Spinal cord (tissue), 10 donors: ENCODE results near the gene IKZF4. TPM values are rescaled to one million over a fixed set of nuclear protein-coding genes. Genes with fewer than 3 reads are reported as not detected.
"Not testable (repeated sequence)": the region's sequence is repeated elsewhere in the genome, so short reads cannot be mapped to it uniquely, and the experiment has no call there.

Experiments used
- DNase-seq, 6 donors: peaks; one replicate each; pipeline versions ENCODE4 v3.0.0 to v3.0.0-alpha.2; 2013 to 2015; ENCODE audit warnings: low spot score in 6 of 6, low read depth in 4 of 6
- H3K27ac ChIP-seq: one replicate; pipeline ENCODE4 v1.5.1; 2013; ENCODE audit warnings: low read depth, low read length, control low read depth
- H3K27me3 ChIP-seq: one replicate; pipeline ENCODE4 v1.6.1; 2013; ENCODE audit warnings: low read length; ENCODE audit not compliant: control insufficient read depth, insufficient read depth
- H3K36me3 ChIP-seq: one replicate; pipeline ENCODE4 v1.6.1; 2013; ENCODE audit warnings: low read length; ENCODE audit not compliant: control insufficient read depth, insufficient read depth
- H3K4me1 ChIP-seq: one replicate; pipeline ENCODE4 v1.6.1; 2013; ENCODE audit warnings: low read length; ENCODE audit not compliant: control insufficient read depth, insufficient read depth
- H3K4me3 ChIP-seq: one replicate; pipeline ENCODE4 v1.5.1; 2013; ENCODE audit warnings: low read depth, low read length, control low read depth
- H3K9me3 ChIP-seq: one replicate; pipeline ENCODE4 v1.6.1; 2013; ENCODE audit warnings: low read length; ENCODE audit not compliant: control insufficient read depth, insufficient read depth
- WGBS: methylation state at CpG from one replicate; pipeline ENCODE4 v1.1.5; 2013; ENCODE audit warnings: missing lambda C conversion rate; ENCODE audit not compliant: insufficient coverage; 5-methylcytosine and 5-hydroxymethylcytosine counted together
- polyA plus RNA-seq, 2 donors: library from polyadenylated mRNA; unstranded; fragments of 120-200 nt; gene quantifications; one replicate each; pipeline ENCODE4 v1.2.1, GENCODE V29; 2013; ENCODE audit not compliant: insufficient read length in 2 of 2
- total RNA-seq, 2 donors: library from RNA; depleted of rRNA in 1 of 2; stranded (reverse); fragments of 120-200 nt in 1 of 2; fragments of >200 nt in 1 of 2; gene quantifications; one replicate each; pipeline versions ENCODE4 v1.2.3 to v1.2.4, GENCODE V29; 2013 to 2014
- donor health status: healthy.

Gene IKZF4
- total and polyA plus RNA-seq, 4 donors, result 3.4 to 25.2 (median 11.0) TPM

DNA sequence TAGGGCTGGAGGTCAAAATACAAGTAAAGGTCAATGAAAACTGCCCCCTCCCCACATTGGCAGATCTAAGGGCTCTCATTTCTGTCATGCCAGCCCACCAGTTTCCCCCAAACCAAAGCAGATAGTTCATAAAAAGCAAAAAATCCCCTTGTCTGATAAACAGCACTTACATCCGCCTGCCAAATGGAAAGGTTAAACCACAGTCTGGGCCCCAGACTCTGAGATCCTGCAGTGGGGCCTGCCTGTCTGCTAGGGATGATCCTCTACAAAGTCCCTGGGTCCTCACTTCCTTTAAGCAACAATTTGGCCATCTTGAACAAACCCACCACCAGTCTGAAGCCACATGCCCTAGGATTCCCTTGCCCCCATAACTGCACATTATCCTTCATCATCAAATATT is 11.1 kb downstream of the IKZF4 start:
- no peak overlapping the region for H3K4me3 ChIP-seq
- 100% methylated on average over 1 of the region's 1 CpG for WGBS
- no peaks in the 10 kb centered on the region for H3K27me3 ChIP-seq
- H3K27ac ChIP-seq, result no peak overlapping the region
- peaks cover 2% of the 10 kb centered on the region for H3K4me1 ChIP-seq
- H3K9me3 ChIP-seq, result no peaks in the 10 kb centered on the region
- DNase-seq, result no peak
- peaks cover 78% of the 10 kb centered on the region for H3K36me3 ChIP-seq

DNA sequence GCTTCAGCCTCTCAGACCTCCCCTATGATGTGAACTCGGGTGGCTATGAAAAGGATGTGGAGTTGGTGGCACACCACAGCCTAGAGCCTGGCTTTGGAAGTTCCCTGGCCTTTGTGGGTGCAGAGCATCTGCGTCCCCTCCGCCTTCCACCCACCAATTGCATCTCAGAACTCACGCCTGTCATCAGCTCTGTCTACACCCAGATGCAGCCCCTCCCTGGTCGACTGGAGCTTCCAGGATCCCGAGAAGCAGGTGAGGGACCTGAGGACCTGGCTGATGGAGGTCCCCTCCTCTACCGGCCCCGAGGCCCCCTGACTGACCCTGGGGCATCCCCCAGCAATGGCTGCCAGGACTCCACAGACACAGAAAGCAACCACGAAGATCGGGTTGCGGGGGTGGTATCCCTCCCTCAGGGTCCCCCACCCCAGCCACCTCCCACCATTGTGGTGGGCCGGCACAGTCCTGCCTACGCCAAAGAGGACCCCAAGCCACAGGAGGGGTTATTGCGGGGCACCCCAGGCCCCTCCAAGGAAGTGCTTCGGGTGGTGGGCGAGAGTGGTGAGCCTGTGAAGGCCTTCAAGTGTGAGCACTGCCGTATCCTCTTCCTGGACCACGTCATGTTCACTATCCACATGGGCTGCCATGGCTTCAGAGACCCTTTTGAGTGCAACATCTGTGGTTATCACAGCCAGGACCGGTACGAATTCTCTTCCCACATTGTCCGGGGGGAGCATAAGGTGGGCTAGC is 13.9 kb downstream of the IKZF4 start:
- DNase-seq, result no peak
- no peak overlapping the region for H3K27ac ChIP-seq
- no peaks in the 10 kb centered on the region for H3K27me3 ChIP-seq
- no peak overlapping the region for H3K4me3 ChIP-seq
- no peaks in the 10 kb centered on the region for H3K4me1 ChIP-seq
- WGBS, result 94% methylated on average over 18 of the region's 21 CpGs
- H3K36me3 ChIP-seq, result peaks cover 63% of the 10 kb centered on the region
- H3K9me3 ChIP-seq, result no peaks in the 10 kb centered on the region

DNA sequence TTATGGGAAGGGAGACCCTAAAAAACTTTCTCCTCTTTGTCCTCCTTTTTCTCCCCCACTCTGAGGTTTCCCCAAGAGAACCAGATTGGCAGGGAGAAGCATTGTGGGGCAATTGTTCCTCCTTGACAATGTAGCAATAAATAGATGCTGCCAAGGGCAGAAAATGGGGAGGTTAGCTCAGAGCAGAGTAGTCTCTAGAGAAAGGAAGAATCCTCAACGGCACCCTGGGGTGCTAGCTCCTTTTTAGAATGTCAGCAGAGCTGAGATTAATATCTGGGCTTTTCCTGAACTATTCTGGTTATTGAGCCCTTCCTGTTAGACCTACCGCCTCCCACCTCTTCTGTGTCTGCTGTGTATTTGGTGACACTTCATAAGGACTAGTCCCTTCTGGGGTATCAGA is 16.3 kb downstream of the IKZF4 start:
- H3K9me3 ChIP-seq, result no peaks in the 10 kb centered on the region
- 67% methylated on average over 1 of the region's 2 CpGs for WGBS
- no peak for DNase-seq
- H3K4me3 ChIP-seq, result no peak overlapping the region
- peaks cover 50% of the 10 kb centered on the region for H3K36me3 ChIP-seq
- peaks cover 3% of the 10 kb centered on the region for H3K4me1 ChIP-seq
- no peaks in the 10 kb centered on the region for H3K27me3 ChIP-seq
- no peak overlapping the region for H3K27ac ChIP-seq

DNA sequence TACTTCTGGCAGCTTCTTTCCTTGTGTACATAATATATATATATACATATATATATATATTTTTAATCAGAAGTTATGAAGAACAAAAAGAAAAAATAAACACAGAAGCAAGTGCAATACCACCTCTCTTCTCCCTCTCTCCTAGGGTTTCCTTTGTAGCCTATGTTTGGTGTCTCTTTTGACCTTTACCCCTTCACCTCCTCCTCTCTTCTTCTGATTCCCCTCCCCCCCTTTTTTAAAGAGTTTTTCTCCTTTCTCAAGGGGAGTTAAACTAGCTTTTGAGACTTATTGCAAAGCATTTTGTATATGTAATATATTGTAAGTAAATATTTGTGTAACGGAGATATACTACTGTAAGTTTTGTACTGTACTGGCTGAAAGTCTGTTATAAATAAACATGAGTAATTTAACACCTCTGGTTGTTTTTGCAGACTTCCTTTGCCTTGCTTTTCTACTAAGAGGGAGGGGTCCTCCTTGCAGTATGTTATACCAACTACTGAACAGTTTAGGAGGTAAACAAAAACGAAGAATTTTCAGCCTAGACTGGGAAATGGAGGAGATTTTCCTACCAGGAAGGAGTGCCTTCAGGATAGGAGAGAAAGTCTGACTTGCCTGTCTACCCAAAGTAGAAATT is 17.3 kb downstream of the IKZF4 start:
- Histone ChIP-seq H3K4me3 (no peak overlapping the region), H3K36me3 (peaks cover 41% of the 10 kb centered on the region), H3K27me3 (no peaks in the 10 kb centered on the region), H3K4me1 (peaks cover 4% of the 10 kb centered on the region), H3K9me3 (no peaks in the 10 kb centered on the region), H3K27ac (no peak overlapping the region)
- no CpG with 5 or more reads among the region's 2 CpGs for WGBS
- no peak for DNase-seq

DNA sequence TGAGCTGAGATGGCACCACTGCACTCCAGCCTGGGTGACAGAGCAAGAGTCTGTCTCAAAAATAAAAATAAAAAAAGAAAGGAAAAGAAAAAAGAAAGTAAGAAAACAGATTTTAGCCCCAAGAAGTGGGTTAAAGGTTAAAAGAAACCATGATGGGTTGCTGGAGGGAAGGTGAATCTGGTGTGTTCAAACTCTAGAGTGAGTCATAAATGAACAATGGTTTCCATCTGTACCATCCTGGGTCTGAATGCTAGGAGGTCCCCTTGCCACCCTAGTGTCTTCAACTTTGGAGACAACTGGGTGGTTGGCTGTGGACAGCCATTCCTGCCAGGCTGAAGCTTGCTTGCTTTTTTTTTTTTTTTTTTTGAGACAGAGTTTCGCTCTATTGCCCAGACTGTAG is 19.3 kb downstream of the IKZF4 start:
- no peaks in the 10 kb centered on the region for H3K9me3 ChIP-seq
- DNase-seq, result no peak
- peaks cover 6% of the 10 kb centered on the region for H3K4me1 ChIP-seq
- no CpG with 5 or more reads among the region's 1 CpG for WGBS
- peaks cover 27% of the 10 kb centered on the region for H3K36me3 ChIP-seq
- no peak overlapping the region for H3K27ac ChIP-seq
- no peak overlapping the region for H3K4me3 ChIP-seq
- H3K27me3 ChIP-seq, result no peaks in the 10 kb centered on the region

DNA sequence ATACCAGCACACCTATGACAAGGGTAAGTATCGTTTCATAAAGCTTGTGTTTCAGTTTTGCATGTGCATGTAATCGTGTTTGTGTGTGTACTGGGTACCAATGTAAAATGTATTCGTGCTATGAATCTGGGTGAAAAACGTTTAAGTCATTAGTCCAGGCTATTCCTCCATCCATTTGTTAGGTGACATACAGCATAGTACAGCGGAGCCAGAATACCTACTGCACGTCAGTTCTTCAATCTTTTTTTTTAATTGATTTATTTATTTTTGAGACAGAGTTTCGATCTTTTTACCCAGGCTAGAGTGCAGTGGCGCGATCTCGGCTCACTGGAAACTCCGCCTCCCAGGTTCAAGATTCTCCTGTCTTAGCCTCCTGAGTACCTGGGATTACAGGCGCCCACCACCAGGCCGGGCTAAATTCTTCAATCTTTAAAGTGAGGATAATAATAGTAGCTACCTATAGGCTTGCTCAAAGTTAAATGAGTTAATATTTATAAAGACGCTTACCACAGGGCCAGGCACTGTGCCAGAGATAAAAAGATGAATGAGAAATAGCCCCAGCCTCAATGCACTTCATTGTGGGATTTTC is 20.2 kb downstream of the IKZF4 start:
- no peak for DNase-seq
- Histone ChIP-seq H3K36me3 (peaks cover 27% of the 10 kb centered on the region), H3K27ac (peak overlapping the region; percentile 96), H3K4me1 (peaks cover 6% of the 10 kb centered on the region), H3K9me3 (no peaks in the 10 kb centered on the region), H3K27me3 (no peaks in the 10 kb centered on the region), H3K4me3 (peak overlapping the region; percentile 94)
- WGBS, result no CpG with 5 or more reads among the region's 14 CpGs

DNA sequence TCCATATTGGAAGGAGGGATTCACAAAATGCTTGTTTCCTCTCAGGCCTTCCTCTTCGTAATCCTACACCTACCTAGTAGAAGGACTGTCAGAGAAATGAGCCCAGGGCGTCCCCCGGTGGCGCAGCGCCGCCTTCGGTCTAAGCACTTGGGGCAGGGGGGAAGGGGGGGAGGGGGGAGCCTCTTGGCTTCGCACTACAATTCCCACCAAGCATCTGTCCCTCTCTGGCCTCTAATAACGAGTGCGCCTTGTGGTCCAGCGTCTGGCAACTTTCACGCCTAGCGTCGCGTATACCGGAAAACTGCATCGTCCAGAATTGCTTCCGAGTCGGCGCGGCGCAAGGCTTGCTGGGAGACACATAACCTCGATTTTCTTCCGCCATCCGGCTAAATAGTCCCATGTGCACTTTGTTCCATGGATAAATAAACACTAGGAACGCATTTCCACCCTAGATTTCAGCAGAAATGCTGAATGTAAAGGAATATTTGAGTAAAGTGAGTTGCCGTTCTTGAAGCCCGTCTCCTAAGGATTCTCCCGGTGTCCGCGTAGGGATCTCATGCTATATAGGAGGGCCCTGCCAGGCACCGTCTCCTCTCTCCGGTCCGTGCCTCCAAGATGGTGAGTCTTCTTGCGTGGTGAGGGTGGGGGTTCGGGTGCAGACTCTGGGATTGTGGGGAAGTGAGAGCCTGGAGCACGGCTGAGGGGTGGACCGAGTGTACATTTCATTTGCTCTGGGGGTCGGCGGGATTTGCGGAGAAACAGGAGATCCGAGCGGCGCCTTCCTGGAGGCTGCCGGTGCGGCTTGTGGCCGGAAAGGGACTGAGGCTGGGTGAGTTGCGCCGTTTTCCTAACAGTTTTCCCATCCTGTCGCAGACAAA is 20.9 kb downstream of the IKZF4 start, which contains the start of gene RPS26:
Gene RPS26, plus strand, starts transcription at position 367 of the 878 bp plus-strand sequence. Its CDS starts 249 bp downstream, at position 616.
- WGBS, result 0% methylated on average over 38 of the region's 50 CpGs
- Histone ChIP-seq H3K36me3 (peaks cover 21% of the 10 kb centered on the region), H3K9me3 (no peaks in the 10 kb centered on the region), H3K27ac (peak within 1 kb of the TSS; percentile 96), H3K27me3 (no peaks in the 10 kb centered on the region), H3K4me1 (peaks cover 6% of the 10 kb centered on the region), H3K4me3 (peak within 1 kb of the TSS; percentile 94)
- DNase-seq, result peak; percentile 94 to 100 (median 98)

DNA sequence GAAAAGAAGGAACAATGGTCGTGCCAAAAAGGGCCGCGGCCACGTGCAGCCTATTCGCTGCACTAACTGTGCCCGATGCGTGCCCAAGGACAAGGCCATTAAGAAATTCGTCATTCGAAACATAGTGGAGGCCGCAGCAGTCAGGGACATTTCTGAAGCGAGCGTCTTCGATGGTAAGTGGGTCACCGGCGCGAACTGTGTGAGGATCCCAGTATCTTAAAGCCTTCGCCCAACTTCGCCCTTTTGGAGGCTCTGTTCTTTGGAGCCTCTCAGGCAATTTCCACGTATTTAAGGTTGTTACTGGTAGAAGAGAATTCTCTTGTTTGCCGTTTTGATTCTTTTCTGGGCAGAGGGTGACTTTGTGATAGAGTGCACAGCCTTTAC is 21.6 kb downstream of the IKZF4 start:
- WGBS, result under 1% methylated on average over 15 of the region's 20 CpGs
- not testable (repeated sequence) for H3K4me1 ChIP-seq, H3K27me3 ChIP-seq, H3K9me3 ChIP-seq, DNase-seq
- Histone ChIP-seq H3K36me3 (peaks cover 19% of the 10 kb centered on the region), H3K4me3 (peak overlapping the region; percentile 94), H3K27ac (peak overlapping the region; percentile 96)

DNA sequence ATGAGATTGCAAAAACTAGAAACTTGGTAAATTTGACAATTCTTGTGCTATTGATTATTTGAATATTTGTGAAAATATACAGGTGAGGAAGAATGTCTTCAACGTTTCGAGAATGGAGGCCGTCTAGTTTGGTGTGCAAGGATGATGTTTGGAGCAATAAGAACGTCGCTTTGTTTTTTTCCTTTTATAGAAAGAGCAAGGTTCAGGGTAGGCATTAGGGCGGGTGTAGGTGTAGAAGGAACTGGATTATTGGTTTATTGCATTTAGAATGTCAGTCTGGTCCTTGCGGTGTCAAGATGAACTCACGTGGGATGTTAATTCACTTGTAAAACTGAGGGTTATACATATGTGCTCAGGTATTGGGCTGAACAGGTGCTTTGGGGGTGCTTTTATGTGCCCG is 22.0 kb downstream of the IKZF4 start:
- H3K4me3 ChIP-seq, result peak overlapping the region; percentile 94
- peaks cover 17% of the 10 kb centered on the region for H3K36me3 ChIP-seq
- peak overlapping the region; percentile 25 for H3K27ac ChIP-seq
- H3K4me1 ChIP-seq, result peaks cover 6% of the 10 kb centered on the region
- H3K9me3 ChIP-seq, result no peaks in the 10 kb centered on the region
- 63% methylated on average over 9 of the region's 9 CpGs for WGBS
- no peak for DNase-seq
- H3K27me3 ChIP-seq, result no peaks in the 10 kb centered on the region
